ENCODE results near the gene FAM228A.

The FAM228A gene

DNA sequence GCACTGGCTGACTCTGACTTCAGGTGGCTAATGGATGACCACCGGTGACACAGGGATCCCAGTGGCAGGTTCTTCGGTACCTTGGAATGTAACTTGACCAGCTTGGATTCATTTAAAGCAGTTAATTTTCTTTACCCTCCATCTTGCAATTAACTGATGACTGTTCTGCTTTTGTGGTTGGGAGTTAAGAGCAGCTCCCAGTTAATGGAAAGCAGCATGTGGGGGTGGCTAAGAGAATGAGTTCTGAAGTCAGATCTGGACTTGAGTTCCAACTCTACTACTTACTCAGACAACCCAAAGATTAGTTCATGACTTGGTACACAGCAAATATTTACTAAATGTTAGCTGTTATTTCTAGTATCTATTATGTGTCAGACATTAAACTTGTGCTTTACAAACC lies 58.5 kb downstream of the FAM228A start:
- DNase-seq (ENCODE audit: low read depth): no peak
- TF ChIP-seq CTCF (IDR thresholded peaks at IDR 0.05; ENCODE audit: insufficient read depth, low read depth, low read length, missing control alignments): no peak

DNA sequence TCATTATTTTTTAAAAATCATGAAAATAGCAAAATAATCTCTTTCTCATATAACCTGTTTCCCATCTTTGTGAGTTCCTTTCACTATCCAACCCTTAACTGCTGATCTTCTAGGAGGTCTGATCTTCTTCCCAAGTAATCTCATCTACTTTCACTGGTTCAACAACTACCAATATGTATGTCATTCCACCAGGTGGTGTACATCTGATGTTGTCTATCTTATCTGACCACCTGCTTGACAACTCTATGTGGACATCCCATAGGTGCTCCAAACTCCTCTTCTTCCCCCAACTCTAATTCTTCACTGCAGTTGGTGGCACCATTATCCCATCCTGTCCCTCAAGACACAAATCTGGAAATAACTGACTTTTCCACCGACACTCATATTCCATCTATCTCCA lies 62.5 kb downstream of the FAM228A start:
- TF ChIP-seq CTCF (IDR thresholded peaks at IDR 0.05; ENCODE audit: insufficient read depth, low read depth, low read length, missing control alignments): no peak
- H3K4me3 ChIP-seq (ENCODE audit: low read depth, low read length): no peak overlapping the region
- DNase-seq (ENCODE audit: low read depth): no peak

More for the DNA sequence above, 58.5 kb downstream of the FAM228A start:
- no peak overlapping the region for H3K4me3 ChIP-seq (ENCODE audit: low read depth, low read length)

DNA sequence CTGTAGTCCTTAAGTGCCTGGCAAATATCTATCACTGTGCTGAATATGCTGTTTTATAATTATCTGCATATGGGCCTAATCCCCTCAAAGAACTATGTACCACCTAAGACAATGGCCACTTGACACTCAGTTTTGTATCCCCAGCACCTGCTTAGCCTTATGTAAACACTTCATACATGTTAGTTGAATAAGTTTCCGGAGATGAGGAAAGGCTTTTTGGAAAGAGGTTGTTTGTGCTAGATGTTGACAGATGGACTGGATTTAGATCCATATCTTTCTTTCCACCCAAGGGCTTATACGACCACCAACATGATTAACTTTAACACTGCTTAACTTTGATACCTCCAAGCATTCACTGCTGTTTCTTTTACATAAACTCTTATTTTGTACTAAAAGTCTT lies 63.3 kb downstream of the FAM228A start:
- no peak for DNase-seq (ENCODE audit: low read depth)
- TF ChIP-seq CTCF (IDR thresholded peaks at IDR 0.05; ENCODE audit: insufficient read depth, low read depth, low read length, missing control alignments): no peak

DNA sequence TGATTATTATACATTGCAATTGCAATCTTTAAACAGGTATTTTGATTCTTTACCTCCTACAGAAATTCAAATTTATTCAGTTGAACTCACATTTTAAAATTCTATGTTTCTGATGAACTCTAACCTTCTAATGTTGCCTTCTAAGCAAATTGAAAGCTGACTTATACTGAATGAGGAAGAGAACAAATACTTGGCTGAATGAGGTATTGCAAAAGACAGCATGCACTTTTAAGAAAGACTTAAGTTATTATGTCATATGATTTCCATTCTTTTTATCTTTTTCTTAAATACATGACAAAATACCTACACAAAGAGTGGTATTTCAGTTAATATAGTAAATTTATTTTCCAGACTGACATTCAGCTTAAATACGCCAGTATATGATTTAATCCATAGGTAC lies 64.7 kb downstream of the FAM228A start:
- no peak overlapping the region for H3K4me3 ChIP-seq (ENCODE audit: low read depth, low read length)
- no peak for TF ChIP-seq CTCF (IDR thresholded peaks at IDR 0.05; ENCODE audit: insufficient read depth, low read depth, low read length, missing control alignments)

More for the DNA sequence above, 63.3 kb downstream of the FAM228A start:
- H3K4me3 ChIP-seq (ENCODE audit: low read depth, low read length): no peak overlapping the region

More for the DNA sequence above, 64.7 kb downstream of the FAM228A start:
- DNase-seq (ENCODE audit: low read depth): no peak
